ENCODE measurements around the gene C1QTNF1. TPM values are rescaled to one million over a fixed set of nuclear protein-coding genes. Genes with fewer than 3 reads are reported as not detected.

Gene C1QTNF1
- total and polyA plus RNA-seq, 4 donors: 7.4 to 84.5 (median 30.0) TPM

DNA sequence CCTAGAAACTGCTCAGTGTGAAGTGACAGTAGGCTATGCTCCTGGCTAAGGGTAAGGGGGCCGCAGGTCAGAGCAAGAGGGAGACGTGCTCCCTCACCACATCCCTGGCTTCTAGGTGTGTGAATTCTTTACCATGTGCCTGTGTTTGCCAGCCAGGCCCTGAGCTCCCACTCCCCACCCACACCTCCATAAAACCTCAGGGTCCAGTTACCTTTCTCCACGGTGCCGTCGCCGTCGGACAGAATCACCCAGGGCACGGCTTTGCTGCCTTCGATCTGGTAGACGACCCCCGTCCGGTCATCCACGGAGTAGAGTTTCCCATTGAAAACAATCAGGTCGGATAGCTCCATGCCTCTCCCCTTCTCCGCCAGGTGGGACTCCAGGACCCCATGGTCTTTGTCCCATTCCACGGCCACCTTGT lies 27.2 kb upstream of the C1QTNF1 start:
- Histone ChIP-seq H3K4me3 (no peak overlapping the region), H3K4me1 (ENCODE audit: control insufficient read depth in 5 of 5, insufficient read depth in 5 of 5, low read length in 5 of 5) (no peaks in the 10 kb centered on the region), H3K9me3 (ENCODE audit: control insufficient read depth in 4 of 4, insufficient read depth in 3 of 4, low read length in 3 of 4) (no peaks in the 10 kb centered on the region), H3K27me3 (ENCODE audit: control insufficient read depth in 3 of 3, insufficient read depth in 3 of 3, low read length in 2 of 3) (no peaks in the 10 kb centered on the region), H3K9ac (ENCODE audit: insufficient read depth in 1 of 2, low read length in 2 of 2) (no peak overlapping the region), H3K36me3 (ENCODE audit: control insufficient read depth in 4 of 4, insufficient read depth in 4 of 4, low read length in 4 of 4) (peaks cover 11 to 55% (median 34%) of the 10 kb centered on the region in 4 donors), H3K27ac (ENCODE audit: low read depth in 1 of 2, low read length in 1 of 2) (no peak overlapping the region)
- no peak for DNase-seq
- no peak for ATAC-seq (ENCODE audit: insufficient read depth, low FRiP score)
- no peak for TF ChIP-seq CTCF (IDR thresholded peaks at IDR 0.05; ENCODE audit: control extremely low read depth, extremely low read depth)
- WGBS, 2 donors: 95 to 96% methylated on average over 16 of the region's 16 CpGs

GRCh38 chr17:78997231-78997741 lies 26.7 kb upstream of the C1QTNF1 start:
- DNase-seq: no peak
- no peak for TF ChIP-seq CTCF (IDR thresholded peaks at IDR 0.05; ENCODE audit: control extremely low read depth, extremely low read depth)
- H3K36me3 ChIP-seq (ENCODE audit: control insufficient read depth in 4 of 4, insufficient read depth in 4 of 4, low read length in 4 of 4): peaks cover 10 to 51% (median 34%) of the 10 kb centered on the region in 4 donors
- H3K4me1 ChIP-seq (ENCODE audit: control insufficient read depth in 5 of 5, insufficient read depth in 5 of 5, low read length in 5 of 5): no peaks in the 10 kb centered on the region
- no peak overlapping the region for H3K27ac ChIP-seq (ENCODE audit: low read depth in 1 of 2, low read length in 1 of 2)
- H3K9ac ChIP-seq (ENCODE audit: insufficient read depth in 1 of 2, low read length in 2 of 2): no peak overlapping the region
- WGBS, 2 donors: 96 to 97% methylated on average over 27 of the region's 27 CpGs
- ATAC-seq (ENCODE audit: insufficient read depth, low FRiP score): no peak
- no peaks in the 10 kb centered on the region for H3K9me3 ChIP-seq (ENCODE audit: control insufficient read depth in 4 of 4, insufficient read depth in 3 of 4, low read length in 3 of 4)
- no peaks in the 10 kb centered on the region for H3K27me3 ChIP-seq (ENCODE audit: control insufficient read depth in 3 of 3, insufficient read depth in 3 of 3, low read length in 2 of 3)
- H3K4me3 ChIP-seq: no peak overlapping the region

- Histone ChIP-seq H3K36me3 (ENCODE audit: control insufficient read depth in 4 of 4, insufficient read depth in 4 of 4, low read length in 4 of 4) (peaks cover 6 to 53% (median 31%) of the 10 kb centered on the region in 4 donors), H3K9me3 (ENCODE audit: control insufficient read depth in 4 of 4, insufficient read depth in 3 of 4, low read length in 3 of 4) (no peaks in the 10 kb centered on the region), H3K27ac (ENCODE audit: low read depth in 1 of 2, low read length in 1 of 2) (no peak overlapping the region), H3K4me3 (no peak overlapping the region), H3K4me1 (ENCODE audit: control insufficient read depth in 5 of 5, insufficient read depth in 5 of 5, low read length in 5 of 5) (no peaks in the 10 kb centered on the region), H3K9ac (ENCODE audit: insufficient read depth in 1 of 2, low read length in 2 of 2) (no peak overlapping the region), H3K27me3 (ENCODE audit: control insufficient read depth in 3 of 3, insufficient read depth in 3 of 3, low read length in 2 of 3) (no peaks in the 10 kb centered on the region)
- DNase-seq: no peak
- no peak for TF ChIP-seq CTCF (IDR thresholded peaks at IDR 0.05; ENCODE audit: control extremely low read depth, extremely low read depth)
- 74 to 75% methylated on average over 6 of the region's 6 CpGs for WGBS, 2 donors
- ATAC-seq (ENCODE audit: insufficient read depth, low FRiP score): no peak
Measured at GRCh38 chr17:78997881-78998280, 26.1 kb upstream of the C1QTNF1 start.
